Testis (tissue), 3 donors: Measurements from ENCODE around the gene UVSSA. TPM values are rescaled to one million over a fixed set of nuclear protein-coding genes. Genes with fewer than 3 reads are reported as not detected.

ENCODE experiments used
- DNase-seq: peaks from one replicate; pipeline ENCODE4 v3.0.0-alpha.2; 2019
- H3K27ac ChIP-seq, 2 donors: fragments of 200-600 bp; sonication (generic); one replicate each; pipeline ENCODE4 v1.5.1; 2019
- H3K27me3 ChIP-seq: fragments of 200-600 bp; sonication (generic); one replicate; pipeline ENCODE4 v1.5.1; 2019
- H3K36me3 ChIP-seq: fragments of 200-600 bp; sonication (generic); one replicate; pipeline ENCODE4 v1.5.1; 2017; ENCODE audit warnings: low read depth; ENCODE audit errors: missing control alignments
- H3K4me1 ChIP-seq: fragments of 200-600 bp; sonication (generic); one replicate; pipeline ENCODE4 v1.5.1; 2019
- H3K4me3 ChIP-seq, 2 donors: fragments of 200-600 bp; sonication (generic); one replicate each; pipeline ENCODE4 v1.5.1; 2017 to 2019
- H3K9me3 ChIP-seq: fragments of 200-600 bp; sonication (generic); one replicate; pipeline ENCODE4 v1.5.1; 2017
- CTCF ChIP-seq, 3 experiments: fragments of 450-650 bp in 2 of 3; fragments of 200-600 bp in 1 of 3; sonication (generic) in 1 of 3; IDR thresholded peaks; one replicate each; pipeline ENCODE4 v1.5.1; 2016 to 2019; ENCODE audit warnings: antibody characterized with exemption in 3 of 3, mild to moderate bottlenecking in 2 of 3, moderate library complexity in 1 of 3
- POLR2A ChIP-seq: fragments of 450-650 bp; IDR thresholded peaks from one replicate; pipeline ENCODE4 v1.6.1; 2017; ENCODE audit warnings: antibody characterized with exemption, mild to moderate bottlenecking, moderate library complexity
- WGBS, 2 donors: methylation state at CpG; one replicate each; pipeline ENCODE4 v1.1.5; 2018; 5-methylcytosine and 5-hydroxymethylcytosine counted together
- intact Hi-C: fragments of 100-400 bp; cut with DNase I; formaldehyde crosslinking; loops from one replicate; pipeline ENCODE4 v1.15.1; 2023; ENCODE audit warnings: low total_unique reads
- polyA plus RNA-seq: library from polyadenylated mRNA; stranded (reverse); fragments of 350-450 nt; fragmentation: Illumina TruSeq; extraction: RNeasy Lipid Tissue Mini Kit (QIAGEN cat#74804); gene quantifications from one replicate; pipeline ENCODE4 v1.2.3, GENCODE V29; 2014; ENCODE audit warnings: low read depth, low replicate concordance; ENCODE audit not compliant: insufficient read depth
- total RNA-seq, 2 donors: library from RNA; depleted of rRNA; stranded (reverse); fragments of >200 nt; gene quantifications; one replicate each; pipeline ENCODE4 v1.2.3, GENCODE V29; 2016

UVSSA gene
- total and polyA plus RNA-seq, 3 donors from 2014 or later, result 35.8 to 94.6 (median 71.5) TPM

- H3K4me1 ChIP-seq, result no peaks in the 10 kb centered on the region
- intact Hi-C loops, result no loop called here
- H3K36me3 ChIP-seq, result no peaks in the 10 kb centered on the region
- no peak overlapping the region for H3K27ac ChIP-seq
- 33 to 41% methylated on average over 6 to 49 of the region's 75 CpGs for WGBS, 2 donors
- no peaks in the 10 kb centered on the region for H3K27me3 ChIP-seq
- peak overlapping the region in 1 of 2 donors; percentile 29 for H3K4me3 ChIP-seq
- no peaks in the 10 kb centered on the region for H3K9me3 ChIP-seq
- TF ChIP-seq CTCF (IDR thresholded peaks at IDR 0.05), result no peak
- TF ChIP-seq POLR2A, result no peak
- peak; percentile 15 for DNase-seq
Observed at GRCh38 chr4:1414831-1415680, 68.0 kb downstream of the UVSSA start.

GRCh38 chr4:1415681-1415981 lies 68.6 kb downstream of the UVSSA start:
- Histone ChIP-seq H3K4me1 (no peaks in the 10 kb centered on the region), H3K27me3 (no peaks in the 10 kb centered on the region), H3K36me3 (no peaks in the 10 kb centered on the region), H3K4me3 (peak overlapping the region in 1 of 2 donors; percentile 29), H3K27ac (no peak overlapping the region), H3K9me3 (no peaks in the 10 kb centered on the region)
- TF ChIP-seq POLR2A (no peak), CTCF (IDR thresholded peaks at IDR 0.05) (no peak)
- WGBS, 2 donors, result 40 to 48% methylated on average over 13 of the region's 13 CpGs
- intact Hi-C loops, result no loop called here
- no peak for DNase-seq

- DNase-seq, result peak; percentile 11
- intact Hi-C loops, result no loop called here
- H3K27ac ChIP-seq, result no peak overlapping the region
- no peaks in the 10 kb centered on the region for H3K4me1 ChIP-seq
- H3K9me3 ChIP-seq, result no peaks in the 10 kb centered on the region
- no peaks in the 10 kb centered on the region for H3K27me3 ChIP-seq
- TF ChIP-seq POLR2A, result no peak
- TF ChIP-seq CTCF (IDR thresholded peaks at IDR 0.05), result no peak
- H3K4me3 ChIP-seq, result no peak overlapping the region
- WGBS, 2 donors, result 49 to 50% methylated on average over 18 to 27 of the region's 27 CpGs
- H3K36me3 ChIP-seq, result no peaks in the 10 kb centered on the region
Observed at GRCh38 chr4:1416051-1416947, 69.3 kb downstream of the UVSSA start.

- H3K27me3 ChIP-seq, result no peaks in the 10 kb centered on the region
- DNase-seq, result no peak
- H3K9me3 ChIP-seq, result no peaks in the 10 kb centered on the region
- H3K4me1 ChIP-seq, result no peaks in the 10 kb centered on the region
- H3K27ac ChIP-seq, result no peak overlapping the region
- no peak overlapping the region for H3K4me3 ChIP-seq
- intact Hi-C loops, result no loop called here
- 58 to 69% methylated on average over 6 to 7 of the region's 7 CpGs for WGBS, 2 donors
- no peak for TF ChIP-seq CTCF (IDR thresholded peaks at IDR 0.05)
- no peak for TF ChIP-seq POLR2A
- no peaks in the 10 kb centered on the region for H3K36me3 ChIP-seq
Observed at GRCh38 chr4:1416948-1417260, 69.9 kb downstream of the UVSSA start.
